ENCODE data around the gene PPP2R2D.
"Not testable (repeated sequence)": the region's sequence is repeated elsewhere in the genome, so short reads cannot be mapped to it uniquely, and the experiment has no call there.

GRCh38 chr10:131919461-131919860 lies 18.7 kb downstream of the PPP2R2D start:
- not testable (repeated sequence) for TF ChIP-seq CTCF (IDR thresholded peaks at IDR 0.05); ZFX (IDR thresholded peaks at IDR 0.05; ENCODE audit: borderline replicate concordance)

All from 22Rv1 (cell line).